T-helper 2 cell treated with Interferon-gamma antibody and Interleukin-4, amounts not matched to agents 5 μg/mL and 100 μg/mL, for 36 hours (primary cell): ENCODE measurements around the gene SHROOM1.
A peak's percentile ranks its signal among the peaks of the same experiment; 100 is the strongest.

Source experiments
- DNase-seq: peaks from one replicate; pipeline ENCODE4 v3.0.0; 2021; ENCODE audit warnings: low spot score
- H3K27ac Mint-ChIP-seq: one replicate; pipeline ENCODE4 v1.8.0; 2021; ENCODE audit warnings: mild to moderate bottlenecking, mixed read lengths
- H3K27me3 Mint-ChIP-seq: one replicate; pipeline ENCODE4 v1.8.0; 2021; ENCODE audit warnings: low read depth, mixed read lengths
- H3K36me3 Mint-ChIP-seq: one replicate; pipeline ENCODE4 v1.8.0; 2021; ENCODE audit warnings: low read depth, mixed read lengths
- H3K4me1 Mint-ChIP-seq: one replicate; pipeline ENCODE4 v1.8.0; 2021; ENCODE audit warnings: low read depth, mixed read lengths
- H3K4me3 Mint-ChIP-seq: one replicate; pipeline ENCODE4 v1.8.0; 2022; ENCODE audit warnings: mild to moderate bottlenecking, moderate library complexity, mixed read lengths
- H3K9me3 Mint-ChIP-seq: one replicate; pipeline ENCODE4 v1.8.0; 2021; ENCODE audit warnings: mixed read lengths

SHROOM1 gene

DNA sequence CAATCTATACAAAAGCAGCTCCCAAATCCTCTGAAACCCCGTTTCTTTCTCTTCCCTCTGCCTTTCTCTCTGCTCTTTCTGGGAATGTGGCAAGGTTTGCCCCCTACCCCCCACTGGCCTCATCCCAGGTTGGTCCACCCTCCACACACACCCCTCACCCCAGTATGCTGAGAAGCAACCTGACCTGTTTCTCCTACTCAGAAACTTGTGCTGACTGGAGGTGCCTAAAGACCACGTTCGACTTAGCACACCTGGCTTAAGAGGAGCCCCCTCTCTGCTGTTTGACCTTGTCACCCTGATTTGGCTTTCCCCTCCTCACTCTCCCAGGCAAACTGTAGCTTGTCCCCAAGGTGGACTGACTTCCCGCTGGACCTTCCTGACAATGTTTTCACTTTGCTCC, 52.3 kb downstream of the SHROOM1 start:
- H3K27ac Mint-ChIP-seq: peak overlapping the region; percentile 60

GRCh38 chr5:132777209-132778069, 53.0 kb downstream of the SHROOM1 start, which contains the start of gene SEPTIN8:
Gene SEPTIN8 (minus strand): TSS chr5:132777239. CDS start chr5:132777137, 102 bp downstream.
- Mint-ChIP-seq H3K27me3 (peaks cover 66% of the 10 kb centered on the region), H3K4me1 (peaks cover 28% of the 10 kb centered on the region), H3K27ac (peak within 1 kb of the TSS; percentile 60), H3K9me3 (no peaks in the 10 kb centered on the region), H3K4me3 (peak within 1 kb of the TSS; percentile 80), H3K36me3 (no peaks in the 10 kb centered on the region)
- peak; percentile 57 for DNase-seq

More for the DNA sequence above, 52.3 kb downstream of the SHROOM1 start:
- peaks cover 28% of the 10 kb centered on the region for H3K4me1 Mint-ChIP-seq
- DNase-seq: no peak
- H3K27me3 Mint-ChIP-seq: peaks cover 72% of the 10 kb centered on the region
- H3K9me3 Mint-ChIP-seq: no peaks in the 10 kb centered on the region
- peak overlapping the region; percentile 80 for H3K4me3 Mint-ChIP-seq
- H3K36me3 Mint-ChIP-seq: no peaks in the 10 kb centered on the region

DNA sequence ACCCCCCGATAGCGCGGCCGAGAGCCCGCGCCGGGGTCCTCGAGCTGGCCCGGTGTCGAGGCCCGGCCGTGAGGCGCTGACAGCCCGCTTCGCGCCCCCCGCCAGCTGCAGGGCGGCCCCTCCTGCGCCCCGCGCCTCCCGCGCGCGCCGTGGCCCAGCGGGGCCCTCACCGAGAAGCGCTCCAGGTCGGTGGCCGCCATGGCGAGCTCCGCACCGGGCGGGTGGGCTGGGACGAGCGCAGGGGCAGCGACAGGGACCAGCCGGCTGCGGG, 53.6 kb downstream of the SHROOM1 start:
- Mint-ChIP-seq H3K9me3 (no peaks in the 10 kb centered on the region), H3K4me3 (no peak overlapping the region), H3K27me3 (peaks cover 63% of the 10 kb centered on the region), H3K4me1 (peaks cover 26% of the 10 kb centered on the region), H3K36me3 (no peaks in the 10 kb centered on the region), H3K27ac (no peak overlapping the region)
- DNase-seq: no peak

DNA sequence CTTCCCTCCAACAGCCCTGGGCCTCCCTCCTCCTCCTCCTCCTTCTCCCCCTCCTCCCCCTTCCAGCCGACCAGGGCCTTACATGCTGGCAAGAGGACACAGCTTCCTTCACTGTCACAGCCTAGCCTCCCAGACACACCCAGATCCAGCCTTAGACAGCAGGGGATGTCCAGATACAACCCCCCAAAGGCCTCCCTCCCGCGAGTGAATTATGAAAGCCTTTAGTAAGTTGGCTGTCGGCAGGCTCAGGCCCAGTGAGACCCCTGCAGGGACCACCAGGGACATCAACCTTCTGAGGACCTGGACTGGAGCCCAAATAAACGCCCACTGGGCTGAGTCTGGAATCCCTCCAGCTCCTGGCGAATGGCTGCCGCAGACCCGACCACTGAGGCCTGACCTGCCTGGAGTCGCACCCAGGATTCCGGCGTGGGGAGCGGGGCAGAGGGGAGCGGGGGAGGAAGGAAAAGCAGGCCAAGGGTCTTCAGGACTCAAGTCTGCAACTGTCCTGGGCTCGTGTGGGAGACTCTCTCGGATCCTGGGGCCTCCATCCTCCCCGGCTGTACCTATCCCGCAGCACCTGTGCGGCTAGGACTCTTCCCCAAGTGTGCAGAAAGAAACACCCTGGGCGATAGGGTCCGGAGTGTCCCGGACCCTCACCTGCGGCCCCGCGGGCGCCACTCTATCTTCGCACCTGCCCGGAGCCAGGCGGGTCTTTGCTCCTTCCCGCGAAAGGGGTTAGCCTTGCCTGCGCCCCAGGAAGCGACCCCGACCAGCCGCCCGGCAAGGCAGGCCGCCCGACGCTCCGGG, 54.1 kb downstream of the SHROOM1 start:
- H3K9me3 Mint-ChIP-seq: no peaks in the 10 kb centered on the region
- H3K27ac Mint-ChIP-seq: peak overlapping the region; percentile 27
- peaks cover 23% of the 10 kb centered on the region for H3K4me1 Mint-ChIP-seq
- no peak for DNase-seq
- H3K27me3 Mint-ChIP-seq: peaks cover 58% of the 10 kb centered on the region
- H3K4me3 Mint-ChIP-seq: peak overlapping the region; percentile 70
- H3K36me3 Mint-ChIP-seq: no peaks in the 10 kb centered on the region

DNA sequence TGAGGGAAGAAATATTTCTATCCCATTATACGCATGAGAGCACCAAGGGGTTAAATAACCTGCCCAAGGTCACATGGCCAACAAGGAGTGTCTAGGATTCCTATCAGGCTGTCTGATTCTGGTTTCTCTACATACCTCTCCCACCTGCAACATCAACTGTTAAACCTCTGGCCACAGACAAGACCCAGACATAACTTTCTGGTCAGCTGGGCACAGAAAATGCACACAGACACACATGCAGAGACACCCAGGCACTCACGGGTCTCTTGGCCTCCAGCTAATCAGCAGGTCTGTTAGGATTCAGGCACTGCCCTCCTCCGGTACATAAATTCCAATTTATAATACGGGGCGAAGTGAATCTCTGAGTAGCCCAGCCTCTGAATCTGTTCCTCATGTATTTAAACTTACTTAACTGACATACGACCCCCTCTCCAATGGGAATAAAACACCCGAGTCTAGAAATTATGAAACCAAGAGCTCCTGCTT, 54.9 kb downstream of the SHROOM1 start:
- H3K4me3 Mint-ChIP-seq: peak overlapping the region; percentile 15
- peaks cover 16% of the 10 kb centered on the region for H3K4me1 Mint-ChIP-seq
- no peaks in the 10 kb centered on the region for H3K36me3 Mint-ChIP-seq
- no peak for DNase-seq
- no peak overlapping the region for H3K27ac Mint-ChIP-seq
- peaks cover 50% of the 10 kb centered on the region for H3K27me3 Mint-ChIP-seq
- H3K9me3 Mint-ChIP-seq: no peaks in the 10 kb centered on the region

DNA sequence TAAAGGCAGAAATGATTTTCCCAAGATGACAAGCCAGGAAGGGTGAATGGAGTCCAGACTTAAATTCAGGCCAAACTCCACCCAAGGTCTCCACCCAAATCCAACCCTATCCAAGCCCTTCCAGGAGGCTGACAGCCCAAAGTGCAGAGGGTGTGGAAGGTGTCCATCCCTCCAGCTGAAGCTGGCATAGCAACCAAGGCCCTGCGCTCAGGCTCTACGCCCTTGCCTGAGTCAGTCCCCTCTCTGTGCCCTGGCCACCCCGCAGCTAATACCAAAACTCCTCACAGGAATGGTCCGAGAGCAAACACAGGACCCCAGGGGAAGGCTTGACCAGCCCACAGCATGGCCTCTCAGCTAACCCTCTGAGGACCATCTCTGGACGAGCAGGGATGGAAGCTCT, 55.6 kb downstream of the SHROOM1 start:
- no peak for DNase-seq
- peaks cover 46% of the 10 kb centered on the region for H3K27me3 Mint-ChIP-seq
- no peak overlapping the region for H3K27ac Mint-ChIP-seq
- no peaks in the 10 kb centered on the region for H3K9me3 Mint-ChIP-seq
- H3K36me3 Mint-ChIP-seq: no peaks in the 10 kb centered on the region
- no peak overlapping the region for H3K4me3 Mint-ChIP-seq
- H3K4me1 Mint-ChIP-seq: peaks cover 12% of the 10 kb centered on the region

DNA sequence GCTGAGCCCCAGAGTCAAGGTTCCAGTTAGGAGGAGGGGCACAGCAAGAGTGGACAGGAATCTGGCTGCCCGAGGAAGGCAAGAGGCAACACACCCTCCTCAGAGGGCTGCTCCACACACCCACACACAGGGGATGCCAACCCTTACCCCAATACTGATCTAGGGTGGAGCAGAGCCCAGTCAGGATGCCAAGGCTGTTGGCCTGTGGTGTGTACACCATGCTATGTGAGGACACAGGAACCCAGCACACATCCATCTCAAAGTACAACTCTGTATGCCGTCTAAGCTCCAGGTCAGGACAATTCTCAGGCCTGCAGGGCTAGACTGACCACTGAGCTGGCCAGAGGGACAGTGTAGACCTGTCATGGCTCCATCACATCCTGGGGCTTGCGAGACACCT, 56.0 kb downstream of the SHROOM1 start:
- Mint-ChIP-seq H3K9me3 (no peaks in the 10 kb centered on the region), H3K4me3 (no peak overlapping the region), H3K36me3 (no peaks in the 10 kb centered on the region), H3K4me1 (peaks cover 9% of the 10 kb centered on the region), H3K27ac (no peak overlapping the region), H3K27me3 (peaks cover 43% of the 10 kb centered on the region)
- DNase-seq: no peak

GRCh38 chr5:132773601-132774355, 56.7 kb downstream of the SHROOM1 start:
- no peak for DNase-seq
- peaks cover 36% of the 10 kb centered on the region for H3K27me3 Mint-ChIP-seq
- H3K36me3 Mint-ChIP-seq: no peaks in the 10 kb centered on the region
- no peaks in the 10 kb centered on the region for H3K9me3 Mint-ChIP-seq
- peaks cover 7% of the 10 kb centered on the region for H3K4me1 Mint-ChIP-seq
- no peak overlapping the region for H3K27ac Mint-ChIP-seq
- no peak overlapping the region for H3K4me3 Mint-ChIP-seq

- Mint-ChIP-seq H3K27ac (no peak overlapping the region), H3K36me3 (no peaks in the 10 kb centered on the region)
- no peak for DNase-seq
Measured at GRCh38 chr5:132773114-132773513, 57.3 kb downstream of the SHROOM1 start.

DNA sequence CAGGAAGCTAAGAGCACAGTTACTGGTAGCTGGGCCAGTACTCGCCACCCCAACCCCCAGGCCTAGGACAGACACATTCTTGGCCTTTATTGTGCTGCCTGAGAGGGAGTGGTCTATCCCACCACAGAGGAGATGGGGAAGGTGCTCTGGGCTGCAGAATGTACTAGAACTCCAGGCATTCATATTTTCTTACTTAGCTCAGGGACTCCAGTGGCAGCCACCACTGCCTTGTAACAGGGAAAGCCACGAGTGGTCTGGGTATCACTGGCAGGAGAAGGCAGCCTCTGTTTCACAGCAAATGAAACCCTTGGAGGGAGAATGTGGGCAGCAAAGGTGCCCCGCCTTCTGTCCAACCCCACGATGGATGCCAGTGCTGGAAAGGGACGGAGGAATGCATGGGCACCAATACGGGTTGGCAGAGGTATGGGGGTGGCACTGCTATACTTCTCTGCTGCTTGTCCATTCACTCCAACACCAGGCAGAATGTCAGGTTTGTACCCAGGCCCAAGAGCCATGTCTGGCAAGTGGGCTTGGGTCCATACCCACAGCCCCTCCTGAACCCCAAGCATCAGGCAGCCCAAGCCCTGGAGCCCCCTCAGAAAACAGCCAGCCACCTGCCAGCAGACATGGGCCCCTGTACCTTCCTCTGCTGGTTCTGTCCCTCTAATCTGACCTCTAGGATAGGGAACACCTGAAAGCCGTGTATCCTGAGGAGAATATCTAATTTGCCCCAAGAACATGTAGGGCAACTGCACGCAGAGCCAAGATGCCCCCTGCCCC, 58.0 kb downstream of the SHROOM1 start:
- H3K27ac Mint-ChIP-seq: no peak overlapping the region
- no peak overlapping the region for H3K4me3 Mint-ChIP-seq
- DNase-seq: no peak
- no peaks in the 10 kb centered on the region for H3K9me3 Mint-ChIP-seq
- peaks cover 27% of the 10 kb centered on the region for H3K27me3 Mint-ChIP-seq
- no peaks in the 10 kb centered on the region for H3K36me3 Mint-ChIP-seq
- peaks cover 2% of the 10 kb centered on the region for H3K4me1 Mint-ChIP-seq

More at GRCh38 chr5:132773114-132773513, 57.3 kb downstream of the SHROOM1 start:
- Mint-ChIP-seq H3K27me3 (peaks cover 31% of the 10 kb centered on the region), H3K4me1 (peaks cover 6% of the 10 kb centered on the region), H3K4me3 (no peak overlapping the region), H3K9me3 (no peaks in the 10 kb centered on the region)
